ENCODE results near the gene NRCAM.

- no peak for TF ChIP-seq CTCF (IDR thresholded peaks at IDR 0.05; ENCODE audit: insufficient read depth, low read length, poor library complexity, severe bottlenecking)
- TF ChIP-seq EZH2phosphoT487 (conservative IDR thresholded peaks at IDR 0.05; ENCODE audit: low read length): no peak
Measured at GRCh38 chr7:108103558-108104298, 352.5 kb downstream of the NRCAM start.

All from SU-DHL-6 (cell line).